SK-N-SH (cell line): ENCODE results near the gene ADAMTS19. TPM values are rescaled to one million over a fixed set of nuclear protein-coding genes. Genes with fewer than 3 reads are reported as not detected.

Experiments
- CTCF ChIA-PET: fragments of 300-600, 350-600 bp; formaldehyde crosslinking; extraction: SDS; loops from one replicate; lab custom pipeline; 2021; lab: Yijun Ruan, JAX
- POLR2A ChIA-PET: fragments of 350-600 bp; sonication (Branson Sonifier 250); formaldehyde crosslinking; extraction: SDS; loops from one replicate; lab custom pipeline; 2020; ENCODE audit warnings: antibody characterized with exemption, inconsistent platforms; lab: Yijun Ruan, JAX
- DNase-seq: peaks from one replicate; pipeline ENCODE4 v3.0.0; 2012
- H2AFZ ChIP-seq: fragments of 200-600 bp; sonication (generic); 2 replicates; pipeline ENCODE4 v1.8.1; 2016; ENCODE audit warnings: antibody characterized with exemption, mild to moderate bottlenecking, low read depth
- H3F3A ChIP-seq: fragments of 200-600 bp; sonication (generic); replicated peaks from 2 replicates; pipeline ENCODE3; 2016; ENCODE audit warnings: antibody characterized with exemption, mild to moderate bottlenecking; ENCODE audit not compliant: insufficient read depth
- H3K27ac ChIP-seq, 2 experiments: fragments of 200-500 bp in 1 of 2; fragments of 200-600 bp in 1 of 2; sonication (Bioruptor generic) in 1 of 2; sonication (generic), shearing (Covaris generic) in 1 of 2; 2 replicates each; pipeline versions ENCODE4 v1.5.1 to v1.6.1; 2014 to 2016; ENCODE audit warnings: low read depth in 2 of 2, inconsistent platforms in 1 of 2, low read length in 1 of 2, mild to moderate bottlenecking in 1 of 2, mixed read lengths in 1 of 2
- H3K27me3 ChIP-seq: fragments of 200-600 bp; sonication (generic), shearing (Covaris generic); 2 replicates; pipeline ENCODE4 v1.6.1; 2016; ENCODE audit warnings: mixed run types; ENCODE audit not compliant: insufficient read depth
- H3K36me3 ChIP-seq, 2 experiments: fragments of 200-500 bp in 1 of 2; fragments of 200-600 bp in 1 of 2; sonication (Bioruptor generic) in 1 of 2; sonication (generic) in 1 of 2; replicated peaks in 1 of 2; 2 replicates each; pipeline versions ENCODE3 to v1.5.1; 2014 to 2016; ENCODE audit warnings: low read length in 1 of 2, mild to moderate bottlenecking in 1 of 2; ENCODE audit not compliant: insufficient read depth in 2 of 2, control insufficient read depth in 1 of 2
- H3K4me1 ChIP-seq, 2 experiments: fragments of 200-500 bp in 1 of 2; fragments of 200-600 bp in 1 of 2; sonication (Bioruptor generic) in 1 of 2; sonication (generic), shearing (Covaris generic) in 1 of 2; 2 replicates each; pipeline versions ENCODE4 v1.5.1 to v1.6.1; 2014 to 2016; ENCODE audit warnings: low read depth in 1 of 2, low read length in 1 of 2, mixed run types in 1 of 2; ENCODE audit not compliant: insufficient read depth in 2 of 2, control insufficient read depth in 1 of 2
- H3K4me2 ChIP-seq: fragments of 200-600 bp; sonication (generic), shearing (Covaris generic); 2 replicates; pipeline ENCODE4 v1.6.1; 2017; ENCODE audit warnings: mixed run types
- H3K4me3 ChIP-seq, 2 experiments: fragments of 200-500 bp in 1 of 2; fragments of 200-600 bp in 1 of 2; sonication (Bioruptor generic) in 1 of 2; sonication (generic), shearing (Covaris generic) in 1 of 2; 2 replicates each; pipeline versions ENCODE4 v1.5.1 to v1.8.1; 2014 to 2016; ENCODE audit warnings: low read depth in 2 of 2, inconsistent platforms in 1 of 2, low read length in 1 of 2, mild to moderate bottlenecking in 1 of 2, mixed read lengths in 1 of 2, moderate library complexity in 1 of 2
- H3K79me2 ChIP-seq: fragments of 200-600 bp; sonication (generic); 2 replicates; pipeline ENCODE4 v1.8.1; 2017; ENCODE audit warnings: mild to moderate bottlenecking; ENCODE audit not compliant: insufficient read depth
- H3K9ac ChIP-seq: fragments of 200-600 bp; sonication (generic); 2 replicates; pipeline ENCODE4 v1.6.1; 2017; ENCODE audit warnings: mixed run types
- H3K9me2 ChIP-seq: fragments of 200-600 bp; sonication (generic); 2 replicates; pipeline ENCODE4 v1.6.1; 2017; ENCODE audit warnings: mixed run types
- H3K9me3 ChIP-seq: fragments of 200-600 bp; sonication (generic); 2 replicates; pipeline ENCODE4 v1.6.1; 2017; ENCODE audit warnings: mixed run types, mild to moderate bottlenecking, moderate library complexity
- H4K20me1 ChIP-seq: fragments of 200-600 bp; sonication (generic); 2 replicates; pipeline ENCODE4 v1.6.1; 2017; ENCODE audit warnings: mild to moderate bottlenecking, mixed run types; ENCODE audit not compliant: insufficient read depth
- CTCF ChIP-seq: fragments of 200-600 bp; sonication (generic); IDR thresholded peaks from 2 replicates; pipeline ENCODE4 v1.6.1; 2017; ENCODE audit warnings: antibody characterized with exemption, mild to moderate bottlenecking, moderate library complexity
- ELF1 ChIP-seq: IDR thresholded peaks from 2 replicates; pipeline ENCODE4 v1.4.0; 2012
- EP300 ChIP-seq, 2 experiments: IDR thresholded peaks; 2 replicates each; pipeline versions ENCODE4 v1.4.0 to v1.6.1; 2012; ENCODE audit warnings: borderline replicate concordance in 1 of 2, low read depth in 1 of 2, low read length in 1 of 2
- FOSL2 ChIP-seq: IDR thresholded peaks from 2 replicates; pipeline ENCODE4 v1.4.0; 2012; ENCODE audit warnings: low read depth, mild to moderate bottlenecking, moderate library complexity, borderline replicate concordance
- FOXJ3 ChIP-seq: sonication (generic); formaldehyde crosslinking; IDR thresholded peaks from 2 replicates; pipeline ENCODE4 v1.5.1; 2020; ENCODE audit warnings: mild to moderate bottlenecking, missing genetic modification reagents
- FOXM1 ChIP-seq: IDR thresholded peaks from 2 replicates; pipeline ENCODE4 v1.4.0; 2012; ENCODE audit warnings: low read depth, mild to moderate bottlenecking
- GATA2 ChIP-seq: sonication (generic); formaldehyde crosslinking; IDR thresholded peaks from 2 replicates; pipeline ENCODE4 v1.5.0; 2020; ENCODE audit warnings: mild to moderate bottlenecking, missing genetic modification reagents
- IRF3 ChIP-seq: fragments of 150-350 bp; IDR thresholded peaks from 2 replicates; pipeline ENCODE4 v1.6.1; 2016; ENCODE audit warnings: mild to moderate bottlenecking, low read depth, low read length
- MAX ChIP-seq: IDR thresholded peaks from 2 replicates; pipeline ENCODE4 v1.4.0; 2012; ENCODE audit warnings: low read depth
- MEF2A ChIP-seq: IDR thresholded peaks from 2 replicates; pipeline ENCODE4 v1.4.0; 2012; ENCODE audit warnings: low read depth, borderline replicate concordance
- MXI1 ChIP-seq: IDR thresholded peaks from 2 replicates; pipeline ENCODE4 v1.6.1; 2012; ENCODE audit warnings: mild to moderate bottlenecking, low read depth, low read length, improper control_type of control experiment
- NFIC ChIP-seq: IDR thresholded peaks from 2 replicates; pipeline ENCODE4 v1.4.0; 2012; ENCODE audit warnings: borderline replicate concordance
- RAD21 ChIP-seq: IDR thresholded peaks from 2 replicates; pipeline ENCODE4 v1.6.1; 2012; ENCODE audit warnings: mild to moderate bottlenecking, low read length
- RXRA ChIP-seq: IDR thresholded peaks from 2 replicates; pipeline ENCODE4 v1.4.0; 2012; ENCODE audit warnings: low read depth, mild to moderate bottlenecking, borderline replicate concordance
- TCF12 ChIP-seq: IDR thresholded peaks from 2 replicates; pipeline ENCODE4 v1.4.0; 2012
- TEAD4 ChIP-seq: IDR thresholded peaks from 2 replicates; pipeline ENCODE4 v1.4.0; 2012; ENCODE audit warnings: mild to moderate bottlenecking, borderline replicate concordance; ENCODE audit not compliant: insufficient read depth
- YY1 ChIP-seq: IDR thresholded peaks from 2 replicates; pipeline ENCODE4 v1.4.0; 2012; ENCODE audit warnings: low read depth, mild to moderate bottlenecking
- ZBTB33 ChIP-seq: IDR thresholded peaks from 2 replicates; pipeline ENCODE4 v1.4.0; 2012; ENCODE audit warnings: low read depth, borderline replicate concordance
- WGBS: methylation state at CpG from one replicate; pipeline ENCODE4 v1.1.6; 2017; ENCODE audit warnings: low lambda C conversion rate; 5-methylcytosine and 5-hydroxymethylcytosine counted together
- polyA plus RNA-seq, 3 experiments: library from polyadenylated mRNA; depleted of rRNA; stranded (reverse); fragments of >200 nt; gene quantifications; 2 replicates each; pipeline ENCODE4 v1.2.3, GENCODE V29; 2012

Gene ADAMTS19
- polyA plus RNA-seq, 1 of the 3 experiments (the other 2 are of a cell fraction): 0.10 TPM

- 2% methylated on average over 4 of the region's 4 CpGs for WGBS
- no peak for DNase-seq
- Histone ChIP-seq H2AFZ (no peak overlapping the region), H3K4me2 (no peak overlapping the region), H3K27me3 (no peaks in the 10 kb centered on the region), H4K20me1 (no peaks in the 10 kb centered on the region), H3K79me2 (no peaks in the 10 kb centered on the region), H3K9ac (no peak overlapping the region), H3K36me3 (no peaks in the 10 kb centered on the region), H3K9me2 (no peaks in the 10 kb centered on the region), H3K9me3 (no peaks in the 10 kb centered on the region), H3K4me1 (no peaks in the 10 kb centered on the region), H3K27ac (no peak overlapping the region), H3K4me3 (no peak overlapping the region), H3F3A (no peaks in the 10 kb centered on the region)
- ChIA-PET CTCF (no interaction called here), POLR2A (no interaction called here)
- TF ChIP-seq RXRA: no peak
- no peak for TF ChIP-seq EP300 (IDR thresholded peaks at IDR 0.05; ENCODE audit: borderline replicate concordance in 1 of 2, low read depth in 1 of 2, low read length in 1 of 2)
- TF ChIP-seq MAX: no peak
- no peak for TF ChIP-seq FOSL2
- TF ChIP-seq FOXJ3 (CRISPR knock-in tag): no peak
- no peak for TF ChIP-seq TEAD4
- TF ChIP-seq RAD21: no peak
Observed at GRCh38 chr5:129448654-129449053, 11.4 kb upstream of the ADAMTS19 start.

GRCh38 chr5:129454461-129454860 lies 5.6 kb upstream of the ADAMTS19 start:
- whole genome bisulfite sequencing: 8% methylated on average over 2 of the region's 2 CpGs
- Histone ChIP-seq H3K9me2 (no peaks in the 10 kb centered on the region), H3K27ac (no peak overlapping the region), H3K4me1 (no peaks in the 10 kb centered on the region; a peak in 1 of 4 replicates), H3K27me3 (peaks cover 6% of the 10 kb centered on the region; the same call in 1 of the 2 replicates), H2AFZ (no peak overlapping the region), H3K4me2 (no peak overlapping the region), H3K79me2 (no peaks in the 10 kb centered on the region), H3F3A (no peaks in the 10 kb centered on the region), H3K36me3 (no peaks in the 10 kb centered on the region), H3K4me3 (no peak overlapping the region), H3K9ac (no peak overlapping the region), H3K9me3 (no peaks in the 10 kb centered on the region), H4K20me1 (no peaks in the 10 kb centered on the region)
- CTCF ChIA-PET: no interaction called here
- POLR2A ChIA-PET: no interaction called here
- no peak for DNase-seq
- TF ChIP-seq RAD21: no peak
- TF ChIP-seq TCF12: no peak
- no peak for TF ChIP-seq ZBTB33
- TF ChIP-seq FOXM1: no peak
- no peak for TF ChIP-seq YY1
- TF ChIP-seq MEF2A: no peak
- no peak for TF ChIP-seq CTCF
- TF ChIP-seq FOSL2: no peak
- TF ChIP-seq GATA2 (CRISPR knock-in tag): no peak
- TF ChIP-seq NFIC: no peak
- no peak for TF ChIP-seq MXI1
- no peak for TF ChIP-seq EP300 (IDR thresholded peaks at IDR 0.05; ENCODE audit: borderline replicate concordance in 1 of 2, low read depth in 1 of 2, low read length in 1 of 2)
- TF ChIP-seq IRF3: no peak
- no peak for TF ChIP-seq ELF1
